Stimulated activated CD4-positive, alpha-beta T cell treated with anti-CD3 and anti-CD28 coated beads, Interleukin-4, amount 100 ng/mL, for 1 hour (primary cell): ENCODE results near the gene ADGRL1.
"Not testable (repeated sequence)": the region's sequence is repeated elsewhere in the genome, so short reads cannot be mapped to it uniquely, and the experiment has no call there.

Experiments used
- DNase-seq: peaks from one replicate; pipeline ENCODE4 v3.0.0-alpha.2; 2020

The ADGRL1 gene

GRCh38 chr19:14217886-14218285 is 11.9 kb upstream of the ADGRL1 start:
- not testable (repeated sequence) for DNase-seq

- no peak for DNase-seq
Measured at GRCh38 chr19:14214580-14214979, 8.6 kb upstream of the ADGRL1 start.

GRCh38 chr19:14210182-14210581 is 4.2 kb upstream of the ADGRL1 start:
- not testable (repeated sequence) for DNase-seq

GRCh38 chr19:14209401-14209800 is 3.4 kb upstream of the ADGRL1 start:
- DNase-seq = not testable (repeated sequence)

GRCh38 chr19:14208496-14208895 is 2.5 kb upstream of the ADGRL1 start:
- not testable (repeated sequence) for DNase-seq

- not testable (repeated sequence) for DNase-seq
Measured at GRCh38 chr19:14207796-14208195, 1.8 kb upstream of the ADGRL1 start.

- DNase-seq = peak; percentile 87
Measured at GRCh38 chr19:14206737-14207726, 1.1 kb upstream of the ADGRL1 start.

- DNase-seq = peak; percentile 30
Measured at GRCh38 chr19:14206308-14206707, 339 bp upstream of the ADGRL1 start.

GRCh38 chr19:14204676-14205451 is 1.1 kb downstream of the ADGRL1 start:
- not testable (repeated sequence) for DNase-seq

GRCh38 chr19:14204219-14204618 is 1.8 kb downstream of the ADGRL1 start:
- DNase-seq = not testable (repeated sequence)

GRCh38 chr19:14203788-14204187 is 2.2 kb downstream of the ADGRL1 start:
- not testable (repeated sequence) for DNase-seq

- DNase-seq = no peak
Measured at GRCh38 chr19:14203177-14203576, 2.8 kb downstream of the ADGRL1 start.

GRCh38 chr19:14201481-14201880 is 4.5 kb downstream of the ADGRL1 start:
- not testable (repeated sequence) for DNase-seq

GRCh38 chr19:14200147-14200841 is 5.7 kb downstream of the ADGRL1 start:
- DNase-seq = peak; percentile 53

GRCh38 chr19:14198384-14199376 is 7.3 kb downstream of the ADGRL1 start:
- DNase-seq = no peak

- no peak for DNase-seq
Measured at GRCh38 chr19:14197882-14198281, 8.1 kb downstream of the ADGRL1 start.

GRCh38 chr19:14197288-14197687 is 8.7 kb downstream of the ADGRL1 start:
- DNase-seq = not testable (repeated sequence)

GRCh38 chr19:14196105-14196504 is 9.9 kb downstream of the ADGRL1 start:
- DNase-seq = peak; percentile 82

GRCh38 chr19:14195216-14195615 is 10.8 kb downstream of the ADGRL1 start:
- DNase-seq = not testable (repeated sequence)

- no peak for DNase-seq
Measured at GRCh38 chr19:14189415-14189814, 16.6 kb downstream of the ADGRL1 start.

- not testable (repeated sequence) for DNase-seq
Measured at GRCh38 chr19:14188086-14188485, 17.9 kb downstream of the ADGRL1 start.

GRCh38 chr19:14187561-14187960 is 18.4 kb downstream of the ADGRL1 start:
- no peak for DNase-seq
